Astrocyte (in vitro differentiated cells and primary cell): Measurements from ENCODE around the gene ANKRD62.

Experiments used
- EZH2 ChIP-seq: IDR thresholded peaks from 2 replicates; pipeline ENCODE4 v1.6.1; 2012; ENCODE audit warnings: mild to moderate bottlenecking, low read length, inconsistent platforms; ENCODE audit not compliant: insufficient read depth
- TF ChIP-seq, protein P1 (sequence below): IDR thresholded peaks from 2 replicates; pipeline ENCODE4 v1.5.1; 2011; ENCODE audit warnings: low read depth, mild to moderate bottlenecking, inconsistent platforms, low read length, moderate library complexity; ENCODE audit not compliant: insufficient read depth

GRCh38 chr18:12066910-12067511, 26.6 kb upstream of the ANKRD62 start:
- TF ChIP-seq, protein P1, sequence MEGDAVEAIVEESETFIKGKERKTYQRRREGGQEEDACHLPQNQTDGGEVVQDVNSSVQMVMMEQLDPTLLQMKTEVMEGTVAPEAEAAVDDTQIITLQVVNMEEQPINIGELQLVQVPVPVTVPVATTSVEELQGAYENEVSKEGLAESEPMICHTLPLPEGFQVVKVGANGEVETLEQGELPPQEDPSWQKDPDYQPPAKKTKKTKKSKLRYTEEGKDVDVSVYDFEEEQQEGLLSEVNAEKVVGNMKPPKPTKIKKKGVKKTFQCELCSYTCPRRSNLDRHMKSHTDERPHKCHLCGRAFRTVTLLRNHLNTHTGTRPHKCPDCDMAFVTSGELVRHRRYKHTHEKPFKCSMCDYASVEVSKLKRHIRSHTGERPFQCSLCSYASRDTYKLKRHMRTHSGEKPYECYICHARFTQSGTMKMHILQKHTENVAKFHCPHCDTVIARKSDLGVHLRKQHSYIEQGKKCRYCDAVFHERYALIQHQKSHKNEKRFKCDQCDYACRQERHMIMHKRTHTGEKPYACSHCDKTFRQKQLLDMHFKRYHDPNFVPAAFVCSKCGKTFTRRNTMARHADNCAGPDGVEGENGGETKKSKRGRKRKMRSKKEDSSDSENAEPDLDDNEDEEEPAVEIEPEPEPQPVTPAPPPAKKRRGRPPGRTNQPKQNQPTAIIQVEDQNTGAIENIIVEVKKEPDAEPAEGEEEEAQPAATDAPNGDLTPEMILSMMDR: no peak
- no peak for TF ChIP-seq EZH2
